ENCODE results near the gene PHKB.

The PHKB gene

DNA sequence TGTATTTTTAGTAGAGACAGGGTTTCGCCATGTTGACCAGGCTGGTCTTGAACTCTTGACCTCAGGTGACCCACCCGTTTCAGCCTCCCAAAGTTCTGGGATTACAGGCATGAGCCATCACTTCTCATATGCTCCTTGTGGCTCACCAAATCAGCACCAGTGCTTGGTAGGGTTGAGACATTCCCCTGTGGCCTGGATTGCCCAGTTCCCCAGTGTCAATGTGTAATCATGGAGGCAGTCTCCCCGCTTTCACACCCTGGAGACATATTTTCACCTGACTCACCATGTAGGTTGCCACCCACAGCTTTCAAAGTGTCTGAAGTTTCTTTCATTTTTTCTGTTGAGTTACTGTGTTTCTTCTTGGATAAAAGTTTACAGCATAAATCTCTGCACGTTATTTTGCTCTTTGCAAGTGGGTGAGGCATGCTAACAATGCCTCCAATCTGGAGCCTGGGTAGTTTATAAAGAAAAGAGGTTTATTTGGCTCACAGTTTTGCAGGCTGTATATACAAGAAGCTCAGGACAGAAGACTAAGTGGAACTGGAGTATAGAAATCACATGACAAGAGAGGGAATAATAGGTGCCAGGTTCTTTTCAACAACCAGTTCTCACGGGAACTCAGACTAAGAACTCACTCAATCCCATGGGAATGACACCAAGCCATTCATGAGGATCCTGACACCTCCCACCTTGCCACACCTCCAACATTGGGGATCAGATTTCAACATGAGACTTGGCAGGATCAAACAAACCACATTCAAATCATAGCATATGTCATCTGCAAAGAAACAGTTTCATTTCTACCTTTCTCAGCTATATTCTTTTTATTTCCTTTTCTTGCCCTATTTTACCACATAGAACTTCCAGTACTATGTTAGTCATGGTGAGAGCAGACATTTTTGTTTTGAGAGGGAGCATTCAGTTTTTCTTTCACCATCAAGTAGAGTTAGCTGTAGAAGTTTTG lies 113.2 kb downstream of the PHKB start:
- DNase-seq = no peak

DNA sequence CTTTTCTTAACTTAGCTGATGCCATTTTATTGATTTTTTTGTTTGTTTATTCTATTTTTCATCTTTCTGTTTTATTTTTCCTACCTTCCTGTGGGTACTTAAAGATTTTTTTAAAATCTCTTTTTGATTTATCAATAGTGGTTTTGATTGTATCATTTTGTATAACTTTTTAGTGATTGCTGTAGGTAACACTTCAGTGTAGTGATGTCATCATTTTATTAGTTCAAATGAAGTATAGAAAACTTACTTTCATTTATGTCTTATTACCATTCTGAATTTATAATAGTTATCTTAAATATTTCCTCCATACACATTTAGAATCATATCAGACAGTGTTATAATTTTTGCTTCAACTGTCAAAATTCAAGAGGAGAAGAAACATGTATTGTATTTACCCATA lies 115.9 kb downstream of the PHKB start:
- no peak for DNase-seq

- no peak for DNase-seq
Measured at GRCh38 chr16:47578033-47578432, 116.9 kb downstream of the PHKB start.

DNA sequence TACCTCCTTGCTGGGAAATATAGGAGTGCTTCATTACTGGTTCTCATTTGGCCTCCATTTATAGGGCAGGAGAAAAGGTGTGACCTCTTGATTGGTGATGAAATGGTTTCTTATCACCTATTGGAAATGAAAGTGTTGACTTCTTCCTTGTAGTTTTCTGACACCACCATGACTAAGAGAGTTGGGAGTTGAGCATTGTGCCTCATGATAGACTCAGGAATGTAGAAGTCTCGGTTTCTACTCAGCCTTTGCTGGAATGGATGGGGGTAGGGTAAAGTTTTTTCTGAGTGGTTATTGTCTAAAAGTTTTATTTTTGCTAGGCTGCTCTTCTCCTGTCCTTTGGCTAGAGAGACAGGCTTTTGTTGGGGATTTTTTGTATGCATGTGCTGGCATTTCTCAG lies 117.4 kb downstream of the PHKB start:
- DNase-seq = no peak

GRCh38 chr16:47581114-47581513 lies 120.0 kb downstream of the PHKB start:
- no peak for DNase-seq

DNA sequence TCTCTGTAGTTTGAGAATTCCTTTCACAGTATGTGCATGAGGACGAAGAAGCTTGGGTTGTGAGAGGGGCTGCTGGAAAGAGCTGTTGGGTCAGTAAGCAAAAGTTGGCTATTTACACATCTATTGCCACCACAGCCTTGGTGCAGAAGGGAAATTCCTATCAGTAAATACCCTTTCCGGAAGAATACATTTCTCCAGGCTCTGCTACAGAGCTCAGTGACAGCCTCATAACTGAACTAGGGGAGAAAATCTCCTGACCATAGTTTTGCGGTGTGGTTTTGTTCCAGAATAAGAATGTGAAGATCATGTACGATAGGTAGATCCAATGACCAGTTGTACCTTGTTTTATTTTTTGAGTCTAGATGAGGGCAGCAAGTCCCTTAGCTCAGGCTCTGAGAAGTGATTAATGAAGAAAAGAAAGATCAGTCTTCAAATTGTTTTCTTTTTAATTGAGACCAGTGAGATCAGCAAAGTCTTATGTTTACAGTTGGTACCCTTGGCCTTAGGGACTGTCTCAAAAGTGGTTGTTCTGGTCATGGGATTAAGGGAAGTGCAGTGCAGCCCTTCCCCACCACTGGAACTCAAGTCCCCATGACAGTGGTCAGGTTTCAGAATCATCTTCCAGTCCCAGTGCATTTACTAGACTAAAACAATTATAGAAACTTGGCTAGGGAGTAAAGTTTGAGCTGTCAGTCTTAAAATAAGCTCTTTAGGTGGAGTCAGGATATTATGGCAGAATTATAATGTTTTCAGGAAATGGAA lies 123.5 kb downstream of the PHKB start:
- DNase-seq = no peak

DNA sequence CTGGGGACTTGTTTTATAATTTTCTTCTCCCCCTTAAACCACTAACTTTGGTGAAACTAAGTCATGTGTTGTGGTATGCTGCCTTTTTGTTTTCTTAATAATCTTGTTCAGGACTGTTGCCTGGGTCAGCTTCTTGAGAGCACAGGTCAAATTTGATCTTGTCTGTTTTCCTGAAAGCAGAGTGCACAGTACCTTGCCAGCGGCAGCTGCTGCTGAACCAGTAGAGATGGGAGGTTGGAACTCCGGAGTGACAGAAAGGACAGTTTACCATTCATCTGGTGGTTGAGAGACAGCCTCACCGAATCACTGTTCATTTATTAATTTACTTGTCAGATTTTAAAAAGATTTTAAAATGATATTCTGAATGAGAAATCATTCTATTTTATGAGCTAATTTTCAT lies 125.0 kb downstream of the PHKB start:
- no peak for DNase-seq

- DNase-seq = no peak
Measured at GRCh38 chr16:47590472-47590871, 129.3 kb downstream of the PHKB start.

- DNase-seq = no peak
Measured at GRCh38 chr16:47592232-47592631, 131.1 kb downstream of the PHKB start.

- no peak for DNase-seq
Measured at GRCh38 chr16:47599512-47599911, 138.4 kb downstream of the PHKB start.

GRCh38 chr16:47600376-47600775 lies 139.2 kb downstream of the PHKB start:
- DNase-seq = no peak

GRCh38 chr16:47604306-47604705 lies 143.2 kb downstream of the PHKB start:
- no peak for DNase-seq

- DNase-seq = no peak
Measured at GRCh38 chr16:47611042-47611441, 149.9 kb downstream of the PHKB start.

DNA sequence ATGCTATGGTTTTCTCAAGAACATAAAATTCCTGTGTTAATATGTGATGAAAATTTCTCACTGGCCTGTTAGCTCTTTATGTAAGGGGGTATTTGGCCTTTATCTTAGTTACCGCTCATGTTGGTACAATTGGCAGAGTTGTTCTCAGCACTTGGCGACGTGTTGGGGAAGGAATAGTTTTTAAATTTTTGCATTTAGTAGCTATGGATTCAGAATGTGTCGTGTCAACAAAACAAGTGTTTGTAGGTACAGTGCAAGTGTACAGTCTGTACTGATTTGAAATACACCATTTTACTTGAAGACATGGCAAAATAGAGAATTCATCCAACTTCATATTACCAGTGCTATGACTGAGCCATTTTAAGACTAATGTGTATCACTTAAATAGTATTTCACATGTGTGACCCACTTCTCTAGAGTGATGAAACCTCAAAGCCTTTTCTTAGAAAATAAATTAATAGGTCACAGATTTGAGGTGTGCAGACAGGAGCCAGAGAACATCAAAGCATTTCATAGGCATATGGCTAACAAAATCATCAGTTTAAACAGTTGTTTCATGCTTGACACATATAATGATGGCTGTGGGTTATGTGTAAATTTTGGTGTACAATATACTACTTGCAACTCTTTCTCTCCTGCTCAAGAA lies 150.8 kb downstream of the PHKB start:
- no peak for DNase-seq

DNA sequence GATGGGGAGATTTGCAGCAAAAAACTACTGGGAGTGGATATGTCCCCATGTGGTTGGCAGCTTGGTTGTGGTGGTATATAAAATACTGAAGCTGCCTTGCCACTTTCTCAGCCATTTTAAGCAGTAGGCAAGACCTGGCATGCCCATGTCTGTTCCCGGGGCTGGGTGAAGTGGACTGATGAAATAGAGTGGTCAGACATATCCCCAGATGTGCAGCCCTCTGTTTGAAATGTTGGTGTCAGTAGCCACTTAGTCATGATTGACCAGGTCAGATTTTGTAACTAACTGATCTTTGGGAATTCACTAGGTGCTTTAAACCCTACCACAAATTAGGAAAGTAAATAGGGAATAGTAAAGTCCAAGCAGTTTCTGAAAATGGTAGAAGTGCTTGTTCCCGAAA lies 151.6 kb downstream of the PHKB start:
- DNase-seq = no peak

DNA sequence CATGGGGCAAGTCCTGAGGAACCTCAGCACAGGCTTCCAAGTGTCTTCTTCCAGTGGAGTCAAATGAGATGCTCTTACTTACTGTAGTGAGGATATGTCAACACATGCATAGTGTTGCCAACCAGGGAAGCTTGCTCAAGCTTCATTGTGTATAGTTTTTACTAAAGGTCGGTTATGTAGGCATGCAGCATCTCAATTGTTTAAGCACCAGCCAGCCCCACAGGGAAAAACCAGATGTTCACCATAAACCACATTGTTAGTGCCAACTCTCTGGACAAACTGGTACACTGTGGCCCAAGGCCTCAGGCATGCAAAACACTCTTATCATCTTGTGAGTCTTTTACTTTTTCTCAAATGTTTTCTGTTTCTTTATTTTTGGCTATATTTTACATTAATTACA lies 152.1 kb downstream of the PHKB start:
- no peak for DNase-seq

DNA sequence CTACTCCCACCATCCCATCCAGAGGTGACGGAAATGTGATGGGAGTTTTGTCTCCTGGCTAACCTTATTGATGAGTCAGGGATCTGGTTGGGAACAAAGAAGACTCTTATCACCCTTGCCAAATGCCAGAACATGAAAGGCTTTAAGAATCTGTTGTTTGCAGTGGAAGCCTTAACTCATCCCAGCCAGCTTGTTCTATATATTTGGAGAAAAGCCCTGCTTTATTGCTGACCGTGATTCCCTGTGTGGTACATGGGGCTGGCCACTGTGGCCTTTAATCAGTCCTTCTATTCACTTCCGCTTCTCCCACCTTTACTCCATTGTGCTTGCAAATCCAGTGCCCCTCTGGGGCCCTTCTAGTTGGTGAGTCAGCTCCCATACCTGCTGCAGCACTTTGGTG lies 156.6 kb downstream of the PHKB start:
- no peak for DNase-seq

- DNase-seq = no peak
Measured at GRCh38 chr16:47622451-47623176, 161.5 kb downstream of the PHKB start.

DNA sequence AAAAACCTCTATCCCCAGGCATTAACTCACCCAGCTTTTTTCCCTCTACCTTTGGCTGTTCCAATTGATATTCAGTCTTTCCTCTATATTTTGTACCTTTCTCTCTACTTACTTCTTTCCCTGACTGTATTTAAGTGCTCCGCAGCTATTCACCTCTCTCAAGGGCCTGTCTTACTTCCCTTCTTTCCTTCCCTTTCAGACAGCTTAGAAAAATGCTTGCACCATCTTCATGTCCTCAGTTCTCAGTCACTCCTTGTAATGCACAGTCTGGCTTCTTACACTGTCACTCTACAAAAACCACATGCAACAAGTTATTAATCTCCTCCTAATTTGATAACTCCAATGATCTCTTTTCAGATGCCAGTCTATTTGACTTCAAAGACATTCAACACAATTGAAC lies 163.4 kb downstream of the PHKB start:
- DNase-seq = no peak

DNA sequence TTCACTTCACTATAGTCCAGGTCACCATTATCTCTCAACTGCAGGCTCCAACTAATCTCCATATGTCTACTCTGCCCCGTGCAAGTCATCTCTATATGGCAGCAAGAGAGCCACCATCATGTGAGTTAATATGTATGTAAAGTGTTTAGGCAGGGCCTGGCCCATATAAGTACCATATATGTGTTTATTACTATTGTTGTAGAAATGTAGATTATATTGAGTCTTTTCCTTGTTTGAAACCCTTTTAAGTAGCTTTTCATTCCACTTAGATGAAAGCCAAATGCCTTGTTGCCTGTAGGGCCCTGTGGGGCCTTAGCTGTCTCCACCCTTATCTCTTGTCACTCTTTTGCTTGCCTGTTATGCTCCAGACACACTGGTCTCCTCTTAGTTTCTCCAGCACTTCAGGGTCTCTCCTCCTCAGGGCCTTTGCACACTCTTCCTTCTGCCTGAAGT lies 164.0 kb downstream of the PHKB start:
- DNase-seq = no peak

- no peak for DNase-seq
Measured at GRCh38 chr16:47626246-47626645, 165.1 kb downstream of the PHKB start.

- no peak for DNase-seq
Measured at GRCh38 chr16:47627085-47627639, 166.0 kb downstream of the PHKB start.

DNA sequence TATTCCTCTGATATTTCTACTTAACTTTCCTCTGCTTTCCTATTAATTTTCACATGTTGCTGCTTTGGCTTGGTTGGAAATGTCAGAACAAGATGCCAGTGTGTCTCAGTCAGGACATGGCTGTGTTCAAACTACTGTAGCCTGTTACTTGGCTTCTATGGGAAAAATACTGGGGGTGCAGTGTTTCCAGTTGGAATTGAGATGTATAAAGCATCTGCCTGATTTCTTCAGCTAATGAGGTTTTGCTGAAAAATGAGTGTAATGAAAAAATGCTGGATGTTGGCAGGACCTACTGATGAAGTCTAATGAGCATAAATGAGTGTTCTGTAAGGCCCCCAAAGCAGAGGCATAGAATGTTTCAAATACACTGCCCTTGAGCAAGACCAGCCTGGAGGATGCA lies 166.6 kb downstream of the PHKB start:
- DNase-seq = no peak

All from activated T-cell treated with anti-CD3 and anti-CD28 coated beads for 4 hours (primary cell).